Bronchial epithelial cell (primary cell): Measurements from ENCODE around the gene P2RY12. TPM values are rescaled to one million over a fixed set of nuclear protein-coding genes. Genes with fewer than 3 reads are reported as not detected.

Source experiments
- DNase-seq: peaks from one replicate; pipeline ENCODE4 v3.0.0-alpha.2; 2010; ENCODE audit warnings: low read depth
- FAIRE-seq: peaks from 2 replicates; lab custom pipeline; 2011; peaks lifted over from hg19 to GRCh38; lab: Jason Lieb, UNC
- H3K27me3 ChIP-seq: 2 replicates; pipeline ENCODE4 v1.5.1; 2011; ENCODE audit warnings: low read length; ENCODE audit not compliant: control insufficient read depth, insufficient read depth
- H3K36me3 ChIP-seq: 2 replicates; pipeline ENCODE4 v1.5.1; 2011; ENCODE audit warnings: low read length; ENCODE audit not compliant: control insufficient read depth, insufficient read depth
- H3K4me3 ChIP-seq: 2 replicates; pipeline ENCODE4 v1.5.1; 2011; ENCODE audit warnings: mild to moderate bottlenecking, low read depth, low read length, control low read depth
- total RNA-seq: library from RNA; depleted of rRNA; stranded (reverse); fragments of >200 nt; gene quantifications from 2 replicates; pipeline ENCODE4 v1.2.1, GENCODE V29; 2014
- TF ChIP-seq, protein P1 (sequence below): IDR thresholded peaks from 2 replicates; pipeline ENCODE4 v1.5.1; 2011; ENCODE audit warnings: mild to moderate bottlenecking, moderate library complexity, low read length, control low read depth, inconsistent platforms; ENCODE audit not compliant: insufficient read depth, severe bottlenecking

The P2RY12 gene
- total RNA-seq: not detected in 2 replicates

- no peaks in the 10 kb centered on the region for H3K27me3 ChIP-seq
- DNase-seq: no peak
- H3K36me3 ChIP-seq: no peaks in the 10 kb centered on the region
- TF ChIP-seq, protein P1, sequence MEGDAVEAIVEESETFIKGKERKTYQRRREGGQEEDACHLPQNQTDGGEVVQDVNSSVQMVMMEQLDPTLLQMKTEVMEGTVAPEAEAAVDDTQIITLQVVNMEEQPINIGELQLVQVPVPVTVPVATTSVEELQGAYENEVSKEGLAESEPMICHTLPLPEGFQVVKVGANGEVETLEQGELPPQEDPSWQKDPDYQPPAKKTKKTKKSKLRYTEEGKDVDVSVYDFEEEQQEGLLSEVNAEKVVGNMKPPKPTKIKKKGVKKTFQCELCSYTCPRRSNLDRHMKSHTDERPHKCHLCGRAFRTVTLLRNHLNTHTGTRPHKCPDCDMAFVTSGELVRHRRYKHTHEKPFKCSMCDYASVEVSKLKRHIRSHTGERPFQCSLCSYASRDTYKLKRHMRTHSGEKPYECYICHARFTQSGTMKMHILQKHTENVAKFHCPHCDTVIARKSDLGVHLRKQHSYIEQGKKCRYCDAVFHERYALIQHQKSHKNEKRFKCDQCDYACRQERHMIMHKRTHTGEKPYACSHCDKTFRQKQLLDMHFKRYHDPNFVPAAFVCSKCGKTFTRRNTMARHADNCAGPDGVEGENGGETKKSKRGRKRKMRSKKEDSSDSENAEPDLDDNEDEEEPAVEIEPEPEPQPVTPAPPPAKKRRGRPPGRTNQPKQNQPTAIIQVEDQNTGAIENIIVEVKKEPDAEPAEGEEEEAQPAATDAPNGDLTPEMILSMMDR: no peak
- no peak for FAIRE-seq
- H3K4me3 ChIP-seq: no peak within 1 kb of the TSS
Observed at GRCh38 chr3:151384741-151385174, at the start of gene P2RY12. P2RY12 (minus strand) TSS chr3:151384753; CDS start chr3:151338845, 45,908 bp downstream.

DNA sequence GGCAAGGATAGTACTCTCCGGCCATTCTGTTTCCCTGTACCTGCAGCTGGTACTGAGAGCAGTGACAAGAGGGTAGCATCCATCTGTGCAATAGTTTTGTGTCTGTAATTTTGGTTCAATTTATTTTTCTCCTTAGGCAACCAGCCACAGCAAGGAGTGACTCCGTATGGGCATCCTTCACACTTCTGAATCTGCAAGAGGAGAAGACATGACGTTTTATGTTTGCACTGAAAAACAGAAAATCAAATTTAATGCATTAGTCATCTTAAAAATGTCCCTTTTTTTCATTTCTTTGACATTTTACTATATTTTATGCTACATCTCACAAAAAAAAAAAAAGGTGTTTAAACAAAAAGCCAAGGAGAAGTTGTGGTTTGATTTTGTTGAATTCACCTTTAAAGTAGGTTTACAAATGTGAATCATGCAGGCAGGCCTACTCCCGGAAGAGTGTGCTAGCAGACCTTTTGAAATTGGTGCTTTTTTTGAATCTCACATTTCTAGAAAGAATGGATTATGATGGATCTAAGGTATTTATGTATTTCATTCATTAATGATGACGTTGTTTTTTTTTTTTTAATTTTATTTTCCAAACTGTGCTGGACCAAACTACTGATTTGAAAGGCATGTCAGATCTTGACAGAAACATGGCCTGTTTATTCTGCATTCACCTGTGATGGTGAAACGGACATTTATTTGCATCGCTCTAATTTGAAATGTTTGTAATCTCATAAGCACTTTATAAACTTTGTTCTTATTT is 48.2 kb upstream of the P2RY12 start:
- Histone ChIP-seq H3K4me3 (no peak overlapping the region), H3K27me3 (no peaks in the 10 kb centered on the region), H3K36me3 (no peaks in the 10 kb centered on the region)
- FAIRE-seq: no peak
- TF ChIP-seq, protein P1: no peak
- peak; percentile 49 for DNase-seq

- H3K36me3 ChIP-seq: no peaks in the 10 kb centered on the region
- FAIRE-seq: peak; percentile 93
- peak; percentile 98 for DNase-seq
- H3K27me3 ChIP-seq: no peaks in the 10 kb centered on the region
- TF ChIP-seq, protein P1: no peak
- H3K4me3 ChIP-seq: no peak overlapping the region
Observed at GRCh38 chr3:151431940-151432339, 47.4 kb upstream of the P2RY12 start.

DNA sequence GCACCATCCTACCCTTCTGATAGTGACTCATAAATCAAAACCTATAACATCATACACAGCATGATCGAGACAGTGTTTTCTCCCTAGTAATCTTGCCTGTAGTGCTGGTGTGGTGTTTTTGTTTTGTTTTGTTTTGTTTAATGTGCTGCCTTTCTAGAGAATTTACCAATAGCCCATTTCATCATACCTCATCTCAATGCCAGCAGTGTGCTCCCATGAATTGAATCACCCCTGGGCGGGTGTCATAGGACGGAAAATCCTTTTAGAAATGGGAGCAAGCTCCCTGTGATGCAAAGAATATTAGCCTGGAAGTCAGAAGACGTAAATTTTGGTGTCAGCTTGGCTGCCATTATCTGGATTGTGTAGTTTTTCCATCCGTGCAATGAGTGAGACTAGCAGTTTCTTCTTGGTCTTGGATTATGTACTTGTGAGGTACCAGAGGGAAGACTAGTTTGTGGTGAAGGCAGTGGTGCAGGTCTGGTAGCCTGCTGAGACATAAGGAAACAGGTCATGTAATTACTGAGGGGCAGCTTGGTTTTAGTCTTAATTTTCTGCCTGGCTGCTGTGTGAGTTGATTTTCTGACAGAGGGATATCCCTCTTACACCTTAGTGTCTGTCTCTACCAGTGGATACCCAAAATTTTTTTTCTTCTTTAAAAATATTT is 46.4 kb upstream of the P2RY12 start:
- FAIRE-seq: no peak
- Histone ChIP-seq H3K27me3 (no peaks in the 10 kb centered on the region), H3K4me3 (no peak overlapping the region), H3K36me3 (no peaks in the 10 kb centered on the region)
- DNase-seq: peak; percentile 52
- TF ChIP-seq, protein P1: no peak

DNA sequence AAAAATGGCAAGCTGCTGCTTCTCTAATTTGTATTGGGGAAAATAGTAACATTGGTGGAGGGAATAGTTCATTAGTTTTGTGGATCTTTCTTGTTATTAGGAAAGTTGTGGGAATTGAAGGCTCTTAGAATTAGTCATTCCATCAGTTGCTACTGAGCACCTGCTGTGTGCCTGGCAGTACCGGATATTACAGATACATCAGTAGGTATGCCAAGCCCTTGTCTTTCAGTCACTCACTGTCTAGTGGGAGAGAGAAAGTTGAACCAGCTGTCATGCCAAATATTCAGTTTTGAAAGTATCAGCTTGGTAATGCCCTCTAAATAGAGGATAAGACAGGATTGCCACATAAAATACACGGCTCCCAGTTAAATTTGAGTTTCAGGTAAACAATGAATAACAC is 43.8 kb upstream of the P2RY12 start:
- DNase-seq (no peak), FAIRE-seq (no peak)
- TF ChIP-seq, protein P1: no peak
- no peak overlapping the region for H3K4me3 ChIP-seq
- no peaks in the 10 kb centered on the region for H3K36me3 ChIP-seq
- no peaks in the 10 kb centered on the region for H3K27me3 ChIP-seq
